Fibroblast of pulmonary artery (primary cell): ENCODE measurements around the gene BMP7.

Source experiments
- DNase-seq: peaks from one replicate; pipeline ENCODE4 v3.0.0-alpha.2; 2010; ENCODE audit warnings: low read depth
- H3K4me3 ChIP-seq: replicated peaks from 2 replicates; pipeline ENCODE4 v1.5.1; 2011; ENCODE audit warnings: low read depth, mild to moderate bottlenecking, control low read depth, low read length, moderate library complexity
- CTCF ChIP-seq: IDR thresholded peaks from 2 replicates; pipeline ENCODE4 v1.5.1; 2011; ENCODE audit warnings: mild to moderate bottlenecking, control low read depth, low read length, inconsistent platforms; ENCODE audit errors: missing control alignments

BMP7 gene

GRCh38 chr20:57236813-57237584 lies 29.4 kb downstream of the BMP7 start:
- H3K4me3 ChIP-seq = no peak overlapping the region
- DNase-seq = no peak
- TF ChIP-seq CTCF = no peak

GRCh38 chr20:57234556-57235251 lies 31.7 kb downstream of the BMP7 start:
- TF ChIP-seq CTCF = no peak
- no peak for DNase-seq
- no peak overlapping the region for H3K4me3 ChIP-seq

- TF ChIP-seq CTCF = no peak
- H3K4me3 ChIP-seq = no peak overlapping the region
- DNase-seq = no peak
Observed at GRCh38 chr20:57231951-57232428, 34.5 kb downstream of the BMP7 start.

GRCh38 chr20:57231161-57231560 lies 35.3 kb downstream of the BMP7 start:
- no peak for DNase-seq
- no peak for TF ChIP-seq CTCF
- no peak overlapping the region for H3K4me3 ChIP-seq

- H3K4me3 ChIP-seq = no peak overlapping the region
- no peak for DNase-seq
- no peak for TF ChIP-seq CTCF
Observed at GRCh38 chr20:57230247-57230646, 36.2 kb downstream of the BMP7 start.

GRCh38 chr20:57229490-57229889 lies 37.0 kb downstream of the BMP7 start:
- TF ChIP-seq CTCF = no peak
- no peak for DNase-seq
- H3K4me3 ChIP-seq = no peak overlapping the region
